Right lobe of liver (tissue), 4 donors: ENCODE measurements around the gene MTUS2.

Experiments used
- CTCF ChIP-seq, 4 donors: fragments of 200-600 bp in 3 of 4; fragments of 450-650 bp in 1 of 4; IDR thresholded peaks; one replicate each; pipeline versions ENCODE4 v1.5.1 to v1.8.0; 2016 to 2022; ENCODE audit warnings: antibody characterized with exemption in 4 of 4, mild to moderate bottlenecking in 2 of 4
- POLR2A ChIP-seq: fragments of 450-650 bp; IDR thresholded peaks from one replicate; pipeline ENCODE4 v1.6.1; 2017; ENCODE audit warnings: antibody characterized with exemption, mild to moderate bottlenecking
- donor health status: DM: no; HTN: no; CAD: no.
- donor health status: DM: no; HTN: no; CAD: no.
- donor health status: DM: no; HTN: yes; CAD: no.

GRCh38 chr13:29049524-29049923 lies 229.4 kb downstream of the MTUS2 start:
- TF ChIP-seq POLR2A (no peak), CTCF (IDR thresholded peaks at IDR 0.05) (no peak)
